GM23338 (cell line): ENCODE data around the gene STK4. TPM values are rescaled to one million over a fixed set of nuclear protein-coding genes. Genes with fewer than 3 reads are reported as not detected.
A peak's percentile ranks its signal among the peaks of the same experiment; 100 is the strongest.

Experiments used
- ATAC-seq: fragments of 200-7000 bp; cut with Tn5 transposase; 3 replicates; pipeline ENCODE4 v1.9.1; 2020
- DNase-seq: peaks from one replicate; pipeline ENCODE4 v3.0.0-alpha.2; 2015; ENCODE audit warnings: low spot score
- H2AFZ ChIP-seq: fragments of 200-600 bp; sonication (generic); 2 replicates; pipeline ENCODE4 v1.8.0; 2016; ENCODE audit warnings: antibody characterized with exemption, mild to moderate bottlenecking, moderate library complexity
- H3F3A ChIP-seq: fragments of 200-600 bp; sonication (generic); replicated peaks from 2 replicates; pipeline ENCODE4 v1.8.0; 2017; ENCODE audit warnings: antibody characterized with exemption, mixed run types, low read depth
- H3K27ac ChIP-seq: fragments of 200-600 bp; sonication (generic); 2 replicates; pipeline ENCODE4 v1.6.1; 2016; ENCODE audit warnings: low read depth
- H3K27me3 ChIP-seq: fragments of 200-600 bp; sonication (generic); 2 replicates; pipeline ENCODE4 v1.8.0; 2016; ENCODE audit warnings: mild to moderate bottlenecking, mixed run types, moderate library complexity; ENCODE audit not compliant: insufficient read depth
- H3K36me3 ChIP-seq: fragments of 200-600 bp; sonication (generic); 2 replicates; pipeline ENCODE4 v1.8.0; 2016; ENCODE audit warnings: mild to moderate bottlenecking; ENCODE audit not compliant: insufficient read depth
- H3K4me1 ChIP-seq: fragments of 200-600 bp; sonication (generic); 2 replicates; pipeline ENCODE4 v1.8.0; 2016; ENCODE audit warnings: mild to moderate bottlenecking, moderate library complexity; ENCODE audit not compliant: insufficient read depth
- H3K4me2 ChIP-seq: fragments of 200-600 bp; sonication (generic); 2 replicates; pipeline ENCODE4 v1.7.1; 2017; ENCODE audit warnings: mixed run types
- H3K4me3 ChIP-seq: fragments of 200-600 bp; sonication (generic); 2 replicates; pipeline ENCODE4 v1.6.1; 2016; ENCODE audit warnings: mixed run types
- H3K79me2 ChIP-seq: fragments of 200-600 bp; sonication (generic); replicated peaks from 2 replicates; pipeline ENCODE4 v1.8.0; 2017; ENCODE audit warnings: mild to moderate bottlenecking; ENCODE audit not compliant: insufficient read depth
- H3K9me2 ChIP-seq: fragments of 200-600 bp; sonication (generic); 2 replicates; pipeline ENCODE4 v1.8.0; 2017; ENCODE audit not compliant: insufficient read depth
- H4K20me1 ChIP-seq: fragments of 200-600 bp; sonication (generic); replicated peaks from 2 replicates; pipeline ENCODE4 v1.8.0; 2017; ENCODE audit warnings: mild to moderate bottlenecking; ENCODE audit not compliant: insufficient read depth
- H3K27ac Mint-ChIP-seq: 2 replicates; pipeline ENCODE4 v1.8.0; 2020; ENCODE audit warnings: inconsistent platforms, mild to moderate bottlenecking, moderate library complexity, mixed read lengths
- H3K27me3 Mint-ChIP-seq: 3 replicates; pipeline ENCODE4 v1.8.0; 2022; ENCODE audit warnings: low read depth, mild to moderate bottlenecking, moderate library complexity, mixed read lengths, inconsistent platforms; ENCODE audit not compliant: insufficient read depth, poor library complexity
- H3K36me3 Mint-ChIP-seq: 3 replicates; pipeline ENCODE4 v1.8.0; 2021; ENCODE audit warnings: low read depth, mild to moderate bottlenecking, inconsistent platforms, moderate library complexity, mixed read lengths
- H3K4me1 Mint-ChIP-seq: 3 replicates; pipeline ENCODE4 v1.8.0; 2020; ENCODE audit warnings: mild to moderate bottlenecking, inconsistent platforms, mixed read lengths
- H3K4me3 Mint-ChIP-seq: 3 replicates; pipeline ENCODE4 v1.8.0; 2021; ENCODE audit warnings: moderate library complexity, mild to moderate bottlenecking, inconsistent platforms, mixed read lengths
- H3K9me3 Mint-ChIP-seq: 3 replicates; pipeline ENCODE4 v1.8.0; 2020; ENCODE audit warnings: moderate library complexity, mild to moderate bottlenecking, inconsistent platforms, mixed read lengths
- CTCF ChIP-seq, 2 experiments: fragments of 200-600 bp in 1 of 2; sonication (generic) in 1 of 2; conservative IDR thresholded peaks; 2 replicates each; pipeline versions ENCODE4 v1.5.1 to v1.6.1; 2016 to 2017; ENCODE audit warnings: antibody characterized with exemption in 2 of 2, low read depth in 2 of 2, mild to moderate bottlenecking in 2 of 2, moderate library complexity in 1 of 2
- EZH2 ChIP-seq: fragments of 200-600 bp; sonication (generic); IDR thresholded peaks from one replicate; pipeline ENCODE4 v1.8.0; 2017; ENCODE audit warnings: antibody characterized with exemption, mild to moderate bottlenecking, low read depth; ENCODE audit not compliant: unreplicated experiment
- POLR2AphosphoS5 ChIP-seq: IDR thresholded peaks from 2 replicates; pipeline ENCODE4 v1.6.1; 2016; ENCODE audit warnings: antibody characterized with exemption, low read depth
- ZNF331 ChIP-seq: fragments of 250-450 bp; sonication (Bioruptor Pico); IDR thresholded peaks from 2 replicates; pipeline ENCODE4 v1.5.0; 2020; ENCODE audit warnings: low read depth, mild to moderate bottlenecking, moderate library complexity
- polyA plus RNA-seq: library from polyadenylated mRNA; unstranded; fragments of >200 nt; fragmentation: Nextera tagmentation; extraction: Ambion mirVana; gene quantifications from 2 replicates; pipeline ENCODE4 v1.2.1, GENCODE V29; 2016
- total RNA-seq: library from RNA; depleted of rRNA; stranded (reverse); fragments of >200 nt; shearing (Covaris generic); gene quantifications from 2 replicates; pipeline ENCODE4 v1.2.3, GENCODE V29; 2014
- TF ChIP-seq, protein P1 (sequence below): IDR thresholded peaks from 2 replicates; pipeline ENCODE4 v1.6.1; 2016; ENCODE audit warnings: antibody characterized with exemption
- TF ChIP-seq, protein P2 (sequence below): fragments of 250-450 bp; sonication (Bioruptor Pico); IDR thresholded peaks from 2 replicates; pipeline ENCODE4 v1.5.0; 2020; ENCODE audit warnings: mild to moderate bottlenecking, moderate library complexity

STK4 gene
- total and polyA plus RNA-seq, 2 experiments from 2014 or later: 37.7 to 58.7 TPM

- Mint-ChIP-seq H3K4me3 (no peak overlapping the region), H3K4me1 (no peaks in the 10 kb centered on the region), H3K27ac (no peak overlapping the region), H3K9me3 (no peaks in the 10 kb centered on the region), H3K27me3 (no peaks in the 10 kb centered on the region), H3K36me3 (peaks cover 41% of the 10 kb centered on the region; the same call in 2 of the 3 replicates)
- H3K27me3 ChIP-seq: no peaks in the 10 kb centered on the region
- no peak overlapping the region for H3K4me2 ChIP-seq
- ATAC-seq (no peak), DNase-seq (no peak)
- no peaks in the 10 kb centered on the region for H3K4me1 ChIP-seq
- H3K4me3 ChIP-seq: no peak overlapping the region
- no peak overlapping the region for H2AFZ ChIP-seq
- no peaks in the 10 kb centered on the region for H3F3A ChIP-seq
- H3K36me3 ChIP-seq: peaks cover 28% of the 10 kb centered on the region
- TF ChIP-seq CTCF (conservative IDR thresholded peaks at IDR 0.05; ENCODE audit: low read depth in 2 of 2) (no peak), EZH2 (no peak), ZNF331 (CRISPR knock-in tag) (no peak), POLR2AphosphoS5 (no peak)
- TF ChIP-seq, protein P1, sequence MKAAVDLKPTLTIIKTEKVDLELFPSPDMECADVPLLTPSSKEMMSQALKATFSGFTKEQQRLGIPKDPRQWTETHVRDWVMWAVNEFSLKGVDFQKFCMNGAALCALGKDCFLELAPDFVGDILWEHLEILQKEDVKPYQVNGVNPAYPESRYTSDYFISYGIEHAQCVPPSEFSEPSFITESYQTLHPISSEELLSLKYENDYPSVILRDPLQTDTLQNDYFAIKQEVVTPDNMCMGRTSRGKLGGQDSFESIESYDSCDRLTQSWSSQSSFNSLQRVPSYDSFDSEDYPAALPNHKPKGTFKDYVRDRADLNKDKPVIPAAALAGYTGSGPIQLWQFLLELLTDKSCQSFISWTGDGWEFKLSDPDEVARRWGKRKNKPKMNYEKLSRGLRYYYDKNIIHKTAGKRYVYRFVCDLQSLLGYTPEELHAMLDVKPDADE: no peak
- TF ChIP-seq, protein P2, sequence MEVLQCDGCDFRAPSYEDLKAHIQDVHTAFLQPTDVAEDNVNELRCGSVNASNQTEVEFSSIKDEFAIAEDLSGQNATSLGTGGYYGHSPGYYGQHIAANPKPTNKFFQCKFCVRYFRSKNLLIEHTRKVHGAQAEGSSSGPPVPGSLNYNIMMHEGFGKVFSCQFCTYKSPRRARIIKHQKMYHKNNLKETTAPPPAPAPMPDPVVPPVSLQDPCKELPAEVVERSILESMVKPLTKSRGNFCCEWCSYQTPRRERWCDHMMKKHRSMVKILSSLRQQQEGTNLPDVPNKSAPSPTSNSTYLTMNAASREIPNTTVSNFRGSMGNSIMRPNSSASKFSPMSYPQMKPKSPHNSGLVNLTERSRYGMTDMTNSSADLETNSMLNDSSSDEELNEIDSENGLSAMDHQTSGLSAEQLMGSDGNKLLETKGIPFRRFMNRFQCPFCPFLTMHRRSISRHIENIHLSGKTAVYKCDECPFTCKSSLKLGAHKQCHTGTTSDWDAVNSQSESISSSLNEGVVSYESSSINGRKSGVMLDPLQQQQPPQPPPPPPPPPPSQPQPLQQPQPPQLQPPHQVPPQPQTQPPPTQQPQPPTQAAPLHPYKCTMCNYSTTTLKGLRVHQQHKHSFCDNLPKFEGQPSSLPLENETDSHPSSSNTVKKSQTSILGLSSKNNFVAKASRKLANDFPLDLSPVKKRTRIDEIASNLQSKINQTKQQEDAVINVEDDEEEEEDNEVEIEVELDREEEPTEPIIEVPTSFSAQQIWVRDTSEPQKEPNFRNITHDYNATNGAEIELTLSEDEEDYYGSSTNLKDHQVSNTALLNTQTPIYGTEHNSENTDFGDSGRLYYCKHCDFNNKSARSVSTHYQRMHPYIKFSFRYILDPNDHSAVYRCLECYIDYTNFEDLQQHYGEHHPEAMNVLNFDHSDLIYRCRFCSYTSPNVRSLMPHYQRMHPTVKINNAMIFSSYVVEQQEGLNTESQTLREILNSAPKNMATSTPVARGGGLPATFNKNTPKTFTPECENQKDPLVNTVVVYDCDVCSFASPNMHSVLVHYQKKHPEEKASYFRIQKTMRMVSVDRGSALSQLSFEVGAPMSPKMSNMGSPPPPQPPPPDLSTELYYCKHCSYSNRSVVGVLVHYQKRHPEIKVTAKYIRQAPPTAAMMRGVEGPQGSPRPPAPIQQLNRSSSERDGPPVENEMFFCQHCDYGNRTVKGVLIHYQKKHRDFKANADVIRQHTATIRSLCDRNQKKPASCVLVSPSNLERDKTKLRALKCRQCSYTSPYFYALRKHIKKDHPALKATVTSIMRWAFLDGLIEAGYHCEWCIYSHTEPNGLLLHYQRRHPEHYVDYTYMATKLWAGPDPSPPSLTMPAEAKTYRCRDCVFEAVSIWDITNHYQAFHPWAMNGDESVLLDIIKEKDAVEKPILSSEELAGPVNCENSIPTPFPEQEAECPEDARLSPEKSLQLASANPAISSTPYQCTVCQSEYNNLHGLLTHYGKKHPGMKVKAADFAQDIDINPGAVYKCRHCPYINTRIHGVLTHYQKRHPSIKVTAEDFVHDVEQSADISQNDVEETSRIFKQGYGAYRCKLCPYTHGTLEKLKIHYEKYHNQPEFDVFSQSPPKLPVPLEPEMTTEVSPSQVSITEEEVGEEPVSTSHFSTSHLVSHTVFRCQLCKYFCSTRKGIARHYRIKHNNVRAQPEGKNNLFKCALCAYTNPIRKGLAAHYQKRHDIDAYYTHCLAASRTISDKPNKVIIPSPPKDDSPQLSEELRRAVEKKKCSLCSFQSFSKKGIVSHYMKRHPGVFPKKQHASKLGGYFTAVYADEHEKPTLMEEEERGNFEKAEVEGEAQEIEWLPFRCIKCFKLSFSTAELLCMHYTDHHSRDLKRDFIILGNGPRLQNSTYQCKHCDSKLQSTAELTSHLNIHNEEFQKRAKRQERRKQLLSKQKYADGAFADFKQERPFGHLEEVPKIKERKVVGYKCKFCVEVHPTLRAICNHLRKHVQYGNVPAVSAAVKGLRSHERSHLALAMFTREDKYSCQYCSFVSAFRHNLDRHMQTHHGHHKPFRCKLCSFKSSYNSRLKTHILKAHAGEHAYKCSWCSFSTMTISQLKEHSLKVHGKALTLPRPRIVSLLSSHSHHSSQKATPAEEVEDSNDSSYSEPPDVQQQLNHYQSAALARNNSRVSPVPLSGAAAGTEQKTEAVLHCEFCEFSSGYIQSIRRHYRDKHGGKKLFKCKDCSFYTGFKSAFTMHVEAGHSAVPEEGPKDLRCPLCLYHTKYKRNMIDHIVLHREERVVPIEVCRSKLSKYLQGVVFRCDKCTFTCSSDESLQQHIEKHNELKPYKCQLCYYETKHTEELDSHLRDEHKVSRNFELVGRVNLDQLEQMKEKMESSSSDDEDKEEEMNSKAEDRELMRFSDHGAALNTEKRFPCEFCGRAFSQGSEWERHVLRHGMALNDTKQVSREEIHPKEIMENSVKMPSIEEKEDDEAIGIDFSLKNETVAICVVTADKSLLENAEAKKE (CRISPR knock-in tag): no peak
- H3K9me2 ChIP-seq: no peaks in the 10 kb centered on the region
- no peaks in the 10 kb centered on the region for H3K79me2 ChIP-seq
- 0 out of 2 replicates have a peak overlapping the region, but pooled peaks have one; percentile 45 for H3K27ac ChIP-seq
- H4K20me1 ChIP-seq: peaks cover 5% of the 10 kb centered on the region; the same call in 1 of the 2 replicates
Observed at GRCh38 chr20:44979090-44979621, 12.8 kb downstream of the STK4 start.
